Mesodermal cell (in vitro differentiated cells): Measurements from ENCODE around the gene DLX6.
A peak's percentile ranks its signal among the peaks of the same experiment; 100 is the strongest.

ENCODE experiments used
- H3K27ac ChIP-seq: 2 replicates; pipeline ENCODE4 v1.7.0; 2013; ENCODE audit warnings: mild to moderate bottlenecking, low read depth, low read length, moderate library complexity; ENCODE audit not compliant: severe bottlenecking
- H3K36me3 ChIP-seq: 2 replicates; pipeline ENCODE4 v1.7.1; 2013; ENCODE audit warnings: mild to moderate bottlenecking, low read length, moderate library complexity; ENCODE audit not compliant: control insufficient read depth, insufficient read depth
- H3K4me1 ChIP-seq: one replicate; pipeline ENCODE4 v1.7.1; 2013; ENCODE audit warnings: mild to moderate bottlenecking, low read length; ENCODE audit not compliant: insufficient read depth, control insufficient read depth, poor library complexity, severe bottlenecking
- H3K4me3 ChIP-seq: 2 replicates; pipeline ENCODE4 v1.7.0; 2013; ENCODE audit warnings: low read length, control low read depth, mild to moderate bottlenecking; ENCODE audit not compliant: insufficient read depth, poor library complexity, severe bottlenecking; ENCODE audit errors: extremely low read depth
- H3K9me3 ChIP-seq: 2 replicates; pipeline ENCODE4 v1.7.1; 2013; ENCODE audit warnings: mild to moderate bottlenecking, low read length, moderate library complexity; ENCODE audit not compliant: control insufficient read depth
- WGBS, 2 experiments: methylation state at CpG; one replicate each; pipeline ENCODE4 v1.1.5; 2013; ENCODE audit warnings: missing lambda C conversion rate in 2 of 2; ENCODE audit not compliant: insufficient coverage in 2 of 2; 5-methylcytosine and 5-hydroxymethylcytosine counted together

DLX6 gene

GRCh38 chr7:97004247-97005182, 838 bp upstream of the DLX6 start:
- Histone ChIP-seq H3K27ac (no peak overlapping the region), H3K4me3 (peak overlapping the region; percentile 30), H3K36me3 (no peaks in the 10 kb centered on the region), H3K9me3 (no peaks in the 10 kb centered on the region), H3K4me1 (no peaks in the 10 kb centered on the region)
- 0 to 5% methylated on average over 3 to 7 of the region's 20 CpGs for whole genome bisulfite sequencing, 2 experiments

DNA sequence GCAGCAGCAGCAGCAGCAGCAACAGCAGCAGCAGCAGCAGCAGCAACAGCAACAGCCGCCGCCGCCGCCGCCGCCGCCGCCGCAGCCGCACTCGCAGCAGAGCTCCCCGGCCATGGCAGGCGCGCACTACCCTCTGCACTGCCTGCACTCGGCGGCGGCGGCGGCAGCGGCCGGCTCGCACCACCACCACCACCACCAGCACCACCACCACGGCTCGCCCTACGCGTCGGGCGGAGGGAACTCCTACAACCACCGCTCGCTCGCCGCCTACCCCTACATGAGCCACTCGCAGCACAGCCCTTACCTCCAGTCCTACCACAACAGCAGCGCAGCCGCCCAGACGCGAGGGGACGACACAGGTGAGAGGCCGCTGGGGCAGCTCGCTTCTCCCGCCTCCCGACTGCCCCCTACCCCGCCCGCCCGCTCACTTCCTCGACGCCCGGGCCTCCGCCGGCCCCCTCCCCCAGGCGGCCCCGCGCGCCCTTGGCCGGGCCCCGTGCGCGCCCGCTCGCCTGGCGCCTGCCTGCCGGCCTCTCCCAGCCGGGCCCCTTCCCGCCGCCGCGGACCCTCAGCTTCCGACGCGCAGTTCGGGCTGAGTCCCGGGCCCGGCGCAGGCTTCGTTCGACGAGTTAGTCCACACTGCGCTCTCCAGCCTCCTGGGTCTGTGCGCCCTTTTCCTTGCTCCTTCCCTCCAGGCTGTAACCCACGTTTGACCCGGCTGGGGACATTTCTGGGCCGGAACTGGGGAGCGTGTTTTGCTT, 882 bp downstream of the DLX6 start:
- WGBS, 2 experiments: 0 to 1% methylated on average over 42 to 47 of the region's 83 CpGs
- Histone ChIP-seq H3K27ac (no peak overlapping the region), H3K4me3 (peak overlapping the region; percentile 30)

DNA sequence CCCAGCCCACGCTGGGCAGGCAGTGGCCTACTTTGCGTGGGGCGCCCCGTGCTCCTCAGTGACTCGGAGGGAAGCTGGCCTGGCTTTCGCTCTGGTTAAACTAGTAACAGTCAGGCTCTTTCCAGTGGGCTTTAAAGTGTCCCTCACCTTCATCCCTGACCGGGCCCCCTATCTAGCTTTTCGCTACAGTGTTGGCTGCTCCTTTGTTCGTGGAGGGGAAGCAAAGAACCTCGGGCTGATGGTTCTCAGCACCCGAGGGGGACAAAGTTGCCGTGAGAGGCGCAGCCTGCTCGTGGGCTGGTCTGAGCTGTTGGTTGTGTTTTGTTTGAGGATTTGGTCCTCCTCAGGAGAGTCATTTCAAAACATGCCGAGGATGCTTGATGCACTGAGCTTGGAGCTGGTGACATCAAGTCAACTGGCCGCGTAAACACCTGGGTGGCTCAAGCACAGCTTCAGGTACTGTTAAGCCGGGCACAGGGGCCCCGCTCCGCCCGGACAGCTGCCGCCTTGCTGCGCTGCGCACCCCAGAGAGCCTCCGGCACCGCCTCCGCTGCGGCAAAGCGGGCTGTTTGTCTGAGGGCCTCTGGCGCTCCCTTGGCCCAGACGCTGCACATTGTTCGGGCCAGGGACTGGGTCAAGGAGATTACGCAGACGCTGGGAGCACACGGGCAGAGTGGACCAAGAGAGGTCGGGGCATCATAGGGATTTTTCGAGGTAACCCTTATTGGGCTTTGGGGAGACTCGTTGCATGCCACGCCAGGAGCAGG, 1.6 kb downstream of the DLX6 start:
- 1 to 2% methylated on average over 33 to 35 of the region's 39 CpGs for WGBS, 2 experiments

More for the DNA sequence above, 882 bp downstream of the DLX6 start:
- H3K9me3 ChIP-seq: no peaks in the 10 kb centered on the region
- H3K36me3 ChIP-seq: no peaks in the 10 kb centered on the region
- H3K4me1 ChIP-seq: no peaks in the 10 kb centered on the region

GRCh38 chr7:97007583-97007861, 2.2 kb downstream of the DLX6 start:
- H3K4me1 ChIP-seq: no peaks in the 10 kb centered on the region
- H3K9me3 ChIP-seq: no peaks in the 10 kb centered on the region
- no peak overlapping the region for H3K4me3 ChIP-seq
- H3K36me3 ChIP-seq: no peaks in the 10 kb centered on the region
- 3 to 8% methylated on average over 6 to 7 of the region's 8 CpGs for WGBS, 2 experiments
- H3K27ac ChIP-seq: no peak overlapping the region

More for the DNA sequence above, 1.6 kb downstream of the DLX6 start:
- Histone ChIP-seq H3K36me3 (no peaks in the 10 kb centered on the region), H3K9me3 (no peaks in the 10 kb centered on the region), H3K4me1 (no peaks in the 10 kb centered on the region), H3K27ac (no peak overlapping the region), H3K4me3 (peak overlapping the region; percentile 30)

DNA sequence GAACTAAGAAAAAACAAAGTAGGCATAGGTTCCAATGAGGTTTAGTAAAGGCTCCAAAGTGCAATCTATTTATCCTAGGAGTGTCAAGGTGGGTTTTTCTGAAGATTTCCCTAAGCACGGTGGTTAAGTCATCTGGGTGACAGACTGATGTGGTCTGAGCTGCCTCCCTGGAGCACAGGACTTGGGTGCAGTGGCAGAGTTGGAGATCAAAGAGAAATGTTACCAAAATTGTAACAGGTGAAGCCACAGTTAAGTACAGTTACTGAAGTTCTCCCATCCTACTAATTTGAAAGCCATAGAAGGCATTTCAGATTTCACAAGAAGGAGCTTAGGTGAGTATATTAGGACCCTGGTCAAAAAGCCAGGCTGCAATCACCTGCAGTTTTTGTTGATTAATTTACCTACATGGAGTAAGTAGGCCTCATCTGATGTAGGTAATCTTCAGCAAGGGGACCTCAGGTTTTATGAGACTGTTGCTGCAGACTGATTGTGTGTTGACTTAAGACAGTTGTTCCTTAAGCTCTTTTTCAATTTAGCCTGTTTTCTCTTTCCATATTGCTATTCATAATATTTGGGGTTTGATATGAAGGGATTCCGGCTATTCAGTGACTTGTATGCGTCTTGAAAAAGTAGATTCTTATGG, 3.0 kb downstream of the DLX6 start:
- no peaks in the 10 kb centered on the region for H3K36me3 ChIP-seq
- H3K4me3 ChIP-seq: no peak overlapping the region
- 0% methylated on average over 1 of the region's 3 CpGs; no CpG with 5 or more reads in 1 of the 2 experiments for WGBS, 2 experiments
- no peaks in the 10 kb centered on the region for H3K4me1 ChIP-seq
- H3K9me3 ChIP-seq: no peaks in the 10 kb centered on the region
- H3K27ac ChIP-seq: no peak overlapping the region

- H3K36me3 ChIP-seq: no peaks in the 10 kb centered on the region
- H3K9me3 ChIP-seq: no peaks in the 10 kb centered on the region
- H3K27ac ChIP-seq: no peak overlapping the region
- whole genome bisulfite sequencing, 2 experiments: 4% methylated on average over 10 to 15 of the region's 18 CpGs
- H3K4me3 ChIP-seq: no peak overlapping the region
- no peaks in the 10 kb centered on the region for H3K4me1 ChIP-seq
These were observed 4.7 kb downstream of the DLX6 start for GRCh38 chr7:97009753-97010732.

GRCh38 chr7:97011104-97011503, 5.8 kb downstream of the DLX6 start:
- no peak overlapping the region for H3K4me3 ChIP-seq
- WGBS, 2 experiments: no CpG with 5 or more reads among the region's 1 CpG
- no peaks in the 10 kb centered on the region for H3K36me3 ChIP-seq
- H3K9me3 ChIP-seq: no peaks in the 10 kb centered on the region
- no peak overlapping the region for H3K27ac ChIP-seq
- H3K4me1 ChIP-seq: no peaks in the 10 kb centered on the region

- 5 to 16% methylated on average over 6 to 7 of the region's 15 CpGs for whole genome bisulfite sequencing, 2 experiments
- Histone ChIP-seq H3K4me1 (no peaks in the 10 kb centered on the region), H3K4me3 (no peak overlapping the region), H3K27ac (no peak overlapping the region), H3K9me3 (no peaks in the 10 kb centered on the region), H3K36me3 (no peaks in the 10 kb centered on the region)
These were observed 6.4 kb downstream of the DLX6 start for GRCh38 chr7:97011536-97012364.
